Measurements from ENCODE around the gene CYB561A3.

CYB561A3 gene

DNA sequence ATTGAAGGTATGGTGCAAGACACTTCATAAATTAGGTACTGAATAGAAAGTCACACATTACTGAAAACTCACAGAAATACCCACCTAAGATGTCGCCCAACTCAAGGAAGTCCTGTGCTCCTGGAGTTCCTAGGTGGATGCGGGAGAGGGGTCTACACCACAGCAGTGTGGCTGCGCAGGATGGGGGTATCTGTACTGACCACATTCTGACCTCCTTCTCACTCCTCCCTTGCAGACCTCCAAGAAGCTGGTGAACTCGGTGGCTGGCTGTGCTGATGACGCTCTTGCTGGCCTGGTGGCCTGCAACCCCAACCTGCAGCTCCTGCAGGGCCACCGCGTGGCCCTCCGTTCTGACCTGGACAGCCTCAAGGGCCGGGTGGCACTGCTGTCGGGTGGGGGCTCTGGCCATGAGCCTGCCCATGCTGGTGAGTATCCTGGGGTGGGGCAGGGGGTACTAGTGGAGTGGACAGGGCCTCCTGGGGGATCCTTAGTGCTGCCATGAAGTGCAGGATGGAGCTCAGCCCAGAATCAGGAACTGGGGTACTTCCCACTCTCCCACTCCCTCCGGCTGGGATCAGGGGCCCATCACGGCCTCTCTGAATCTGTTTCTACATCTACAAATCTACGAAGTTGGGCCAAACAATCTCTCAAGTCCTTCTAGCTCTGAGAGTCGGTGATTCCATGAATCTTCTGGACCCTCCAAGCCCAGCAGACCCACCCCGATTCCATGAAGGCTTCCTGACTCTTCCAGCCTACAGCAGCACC lies 23.8 kb downstream of the CYB561A3 start:
- TF ChIP-seq FOXM1 (IDR thresholded peaks at IDR 0.05; ENCODE audit: borderline replicate concordance, low read depth) (no peak), CREB1 (IDR thresholded peaks at IDR 0.05; ENCODE audit: low read depth) (no peak), TAF1 (IDR thresholded peaks at IDR 0.05; ENCODE audit: low read depth) (no peak), RAD21 (IDR thresholded peaks at IDR 0.05; ENCODE audit: low read depth) (no peak), TEAD4 (IDR thresholded peaks at IDR 0.05) (no peak), TCF12 (IDR thresholded peaks at IDR 0.05; ENCODE audit: low read depth) (no peak), CEBPB (IDR thresholded peaks at IDR 0.05) (no peak), YY1 (IDR thresholded peaks at IDR 0.05; ENCODE audit: low read depth) (no peak), EP300 (IDR thresholded peaks at IDR 0.05; ENCODE audit: borderline replicate concordance) (no peak), NFIC (IDR thresholded peaks at IDR 0.05) (no peak), ZBTB7A (IDR thresholded peaks at IDR 0.05; ENCODE audit: low read depth) (no peak)
- TF ChIP-seq, protein P1, sequence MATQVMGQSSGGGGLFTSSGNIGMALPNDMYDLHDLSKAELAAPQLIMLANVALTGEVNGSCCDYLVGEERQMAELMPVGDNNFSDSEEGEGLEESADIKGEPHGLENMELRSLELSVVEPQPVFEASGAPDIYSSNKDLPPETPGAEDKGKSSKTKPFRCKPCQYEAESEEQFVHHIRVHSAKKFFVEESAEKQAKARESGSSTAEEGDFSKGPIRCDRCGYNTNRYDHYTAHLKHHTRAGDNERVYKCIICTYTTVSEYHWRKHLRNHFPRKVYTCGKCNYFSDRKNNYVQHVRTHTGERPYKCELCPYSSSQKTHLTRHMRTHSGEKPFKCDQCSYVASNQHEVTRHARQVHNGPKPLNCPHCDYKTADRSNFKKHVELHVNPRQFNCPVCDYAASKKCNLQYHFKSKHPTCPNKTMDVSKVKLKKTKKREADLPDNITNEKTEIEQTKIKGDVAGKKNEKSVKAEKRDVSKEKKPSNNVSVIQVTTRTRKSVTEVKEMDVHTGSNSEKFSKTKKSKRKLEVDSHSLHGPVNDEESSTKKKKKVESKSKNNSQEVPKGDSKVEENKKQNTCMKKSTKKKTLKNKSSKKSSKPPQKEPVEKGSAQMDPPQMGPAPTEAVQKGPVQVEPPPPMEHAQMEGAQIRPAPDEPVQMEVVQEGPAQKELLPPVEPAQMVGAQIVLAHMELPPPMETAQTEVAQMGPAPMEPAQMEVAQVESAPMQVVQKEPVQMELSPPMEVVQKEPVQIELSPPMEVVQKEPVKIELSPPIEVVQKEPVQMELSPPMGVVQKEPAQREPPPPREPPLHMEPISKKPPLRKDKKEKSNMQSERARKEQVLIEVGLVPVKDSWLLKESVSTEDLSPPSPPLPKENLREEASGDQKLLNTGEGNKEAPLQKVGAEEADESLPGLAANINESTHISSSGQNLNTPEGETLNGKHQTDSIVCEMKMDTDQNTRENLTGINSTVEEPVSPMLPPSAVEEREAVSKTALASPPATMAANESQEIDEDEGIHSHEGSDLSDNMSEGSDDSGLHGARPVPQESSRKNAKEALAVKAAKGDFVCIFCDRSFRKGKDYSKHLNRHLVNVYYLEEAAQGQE (IDR thresholded peaks at IDR 0.05; ENCODE audit: low read depth) = no peak
- TF ChIP-seq, protein P2, sequence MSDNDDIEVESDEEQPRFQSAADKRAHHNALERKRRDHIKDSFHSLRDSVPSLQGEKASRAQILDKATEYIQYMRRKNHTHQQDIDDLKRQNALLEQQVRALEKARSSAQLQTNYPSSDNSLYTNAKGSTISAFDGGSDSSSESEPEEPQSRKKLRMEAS (IDR thresholded peaks at IDR 0.05) = no peak

DNA sequence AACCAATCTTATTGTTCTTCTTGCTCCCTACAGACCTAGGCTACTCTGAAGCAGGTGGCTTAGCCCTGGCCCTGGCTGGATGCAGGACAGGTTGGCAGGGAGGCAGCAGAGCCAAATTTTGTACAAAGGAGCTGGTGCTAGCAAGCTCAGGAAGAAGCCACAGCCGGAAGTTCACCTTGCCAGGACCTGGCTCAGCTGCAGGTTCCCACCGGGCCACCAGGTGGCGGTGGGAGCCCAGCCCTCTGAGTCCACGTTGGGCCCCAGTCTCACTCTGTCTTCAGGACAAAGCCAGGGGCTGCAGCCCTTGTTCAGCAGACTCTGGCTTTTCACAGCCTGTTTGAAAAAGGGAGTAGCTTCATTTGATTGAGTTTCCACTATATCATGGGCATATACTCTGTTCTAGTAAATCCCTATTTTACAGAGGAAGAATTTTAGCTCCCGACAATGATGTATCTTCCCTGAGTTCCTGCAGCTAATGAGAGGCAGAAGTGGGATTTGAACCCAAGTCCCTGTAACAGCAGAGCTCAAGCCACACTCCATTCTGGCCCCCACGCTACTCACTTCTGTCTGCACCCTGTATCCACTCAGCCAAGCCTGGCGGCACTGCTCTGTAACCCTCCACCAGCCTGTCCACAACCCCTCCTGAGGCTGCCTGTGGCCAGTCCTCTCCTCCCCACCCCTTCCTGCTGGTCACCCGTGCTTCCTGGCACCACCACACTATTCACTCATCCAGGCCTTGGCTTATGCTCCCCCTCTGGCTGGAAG lies 25.3 kb downstream of the CYB561A3 start:
- TF ChIP-seq NFIC (IDR thresholded peaks at IDR 0.05) (0 out of 2 replicates have a peak, but pooled peaks have one; percentile 21), RAD21 (IDR thresholded peaks at IDR 0.05; ENCODE audit: low read depth) (peak; percentile 85), TCF12 (IDR thresholded peaks at IDR 0.05; ENCODE audit: low read depth) (no peak)

DNA sequence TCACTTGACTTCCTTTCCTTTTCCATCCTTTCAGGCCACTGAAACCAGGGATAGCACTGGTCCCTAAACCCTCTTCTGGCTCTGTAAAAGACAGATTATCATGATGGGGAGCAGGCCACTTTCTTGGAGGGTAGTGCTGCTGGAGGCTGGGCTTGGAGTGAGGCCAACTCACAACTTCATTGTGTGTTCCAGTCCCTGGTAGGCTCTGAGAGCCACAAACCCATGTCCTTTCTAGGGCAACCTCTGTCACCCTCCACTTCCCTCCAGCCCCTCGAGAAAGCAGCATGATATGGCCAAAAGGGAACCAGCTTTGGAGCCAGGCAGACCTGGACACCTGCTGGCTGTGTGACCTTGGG lies 26.3 kb downstream of the CYB561A3 start:
- TF ChIP-seq EP300 (IDR thresholded peaks at IDR 0.05; ENCODE audit: borderline replicate concordance) = no peak
- no peak for TF ChIP-seq ZBTB7A (IDR thresholded peaks at IDR 0.05; ENCODE audit: low read depth)
- no peak for TF ChIP-seq CEBPB (IDR thresholded peaks at IDR 0.05)
- TF ChIP-seq NFIC (IDR thresholded peaks at IDR 0.05) = no peak
- TF ChIP-seq, protein P3, sequence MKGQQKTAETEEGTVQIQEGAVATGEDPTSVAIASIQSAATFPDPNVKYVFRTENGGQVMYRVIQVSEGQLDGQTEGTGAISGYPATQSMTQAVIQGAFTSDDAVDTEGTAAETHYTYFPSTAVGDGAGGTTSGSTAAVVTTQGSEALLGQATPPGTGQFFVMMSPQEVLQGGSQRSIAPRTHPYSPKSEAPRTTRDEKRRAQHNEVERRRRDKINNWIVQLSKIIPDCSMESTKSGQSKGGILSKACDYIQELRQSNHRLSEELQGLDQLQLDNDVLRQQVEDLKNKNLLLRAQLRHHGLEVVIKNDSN (IDR thresholded peaks at IDR 0.05) = no peak
- TF ChIP-seq, protein P2 (IDR thresholded peaks at IDR 0.05) = no peak
- TF ChIP-seq RAD21 (IDR thresholded peaks at IDR 0.05; ENCODE audit: low read depth) = no peak
- TF ChIP-seq YY1 (IDR thresholded peaks at IDR 0.05; ENCODE audit: low read depth) = no peak

DNA sequence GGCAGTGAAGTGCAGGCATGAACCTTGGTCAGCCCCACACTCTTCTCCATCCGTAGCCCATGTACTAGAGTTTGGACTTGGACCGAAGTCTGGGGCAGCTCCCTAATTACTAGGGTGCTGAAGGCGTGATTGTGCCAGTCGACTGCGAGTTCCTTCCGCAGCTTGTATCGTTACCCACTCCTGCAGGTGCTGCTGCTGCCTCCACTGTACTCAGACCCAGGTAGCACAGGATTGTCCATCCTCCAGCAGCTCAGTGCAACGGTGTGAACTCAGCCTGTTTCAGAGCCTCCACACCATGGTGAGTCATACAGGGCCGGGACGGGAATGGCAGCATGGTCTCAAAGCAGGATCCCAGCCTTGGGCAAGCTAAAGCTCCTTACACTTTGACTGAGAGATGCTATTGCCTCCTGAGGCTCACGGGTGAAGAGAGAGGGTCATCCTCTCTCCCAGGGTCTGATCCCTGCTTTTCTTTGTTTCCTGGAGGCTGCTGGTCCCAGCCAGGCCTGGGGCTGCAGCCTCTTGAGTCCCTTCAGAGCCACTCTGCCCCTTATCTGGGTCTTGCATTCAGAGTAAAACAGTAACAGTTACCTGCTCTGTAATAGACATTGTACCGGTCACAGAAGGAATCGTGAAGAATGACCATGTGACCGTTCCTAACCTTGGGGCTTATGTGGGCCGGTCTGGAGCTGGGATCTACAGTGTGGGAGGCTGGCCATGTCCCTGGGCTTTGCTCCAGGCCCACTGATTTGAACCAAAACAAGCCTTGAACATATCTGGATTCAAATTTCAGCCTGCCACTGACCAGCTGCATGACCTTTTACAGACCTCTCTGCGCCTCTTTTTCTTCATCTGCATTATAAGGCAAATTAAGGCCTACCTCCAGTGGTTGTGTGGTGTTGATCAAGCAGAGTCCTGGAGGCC lies 27.0 kb downstream of the CYB561A3 start:
- TF ChIP-seq EGR1 (IDR thresholded peaks at IDR 0.05) = no peak
- no peak for TF ChIP-seq RAD21 (IDR thresholded peaks at IDR 0.05; ENCODE audit: low read depth)
- no peak for TF ChIP-seq CEBPB (IDR thresholded peaks at IDR 0.05)

DNA sequence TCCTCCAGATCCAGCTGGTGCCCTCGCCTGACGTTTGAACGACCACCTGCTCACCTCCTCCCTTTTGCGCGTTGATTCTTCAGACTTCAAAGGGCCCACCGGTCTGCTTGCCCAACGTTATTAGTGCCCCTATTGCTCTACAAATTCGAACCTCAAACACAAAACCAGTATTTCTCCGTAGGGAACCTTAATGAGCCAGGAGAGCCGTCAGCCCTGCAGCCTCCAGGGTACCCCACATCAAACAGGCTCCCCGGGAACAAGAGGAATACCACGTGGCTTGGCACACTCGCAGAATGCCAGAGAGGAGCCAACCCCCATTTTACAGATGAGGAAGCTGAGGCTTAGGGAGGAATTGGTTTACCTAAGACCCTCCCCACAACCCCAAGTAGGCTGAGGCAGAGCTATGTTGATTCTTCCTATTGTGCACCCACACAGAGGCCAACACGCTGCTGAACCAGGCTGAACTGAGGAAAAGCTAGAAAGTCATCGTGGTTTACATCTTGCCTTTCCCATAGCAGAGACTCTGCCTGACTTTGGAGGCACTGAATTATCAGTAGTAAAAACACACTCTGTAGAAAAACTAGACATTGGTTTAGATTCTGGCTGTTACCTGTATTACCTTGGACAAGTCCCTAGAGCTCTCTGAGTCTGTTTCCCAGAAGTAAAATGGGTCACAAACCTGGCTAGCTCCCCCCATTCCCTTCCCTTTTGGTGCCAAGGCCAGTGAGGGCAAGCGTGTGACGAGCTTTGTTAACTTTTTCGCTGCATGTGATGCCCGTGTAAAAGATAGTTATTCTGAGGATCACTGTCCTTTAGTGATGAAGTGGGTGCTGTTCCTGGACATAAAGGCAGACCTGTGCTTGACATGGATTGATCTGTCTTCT lies 27.9 kb downstream of the CYB561A3 start:
- TF ChIP-seq, protein P1 (IDR thresholded peaks at IDR 0.05; ENCODE audit: low read depth) = no peak
- TF ChIP-seq, protein P3 (IDR thresholded peaks at IDR 0.05) = peak; percentile 32

All from Ishikawa (cell line).